OCI-LY7 (cell line): ENCODE results near the gene ICAM1. TPM values are rescaled to one million over a fixed set of nuclear protein-coding genes. Genes with fewer than 3 reads are reported as not detected.

Experiments used
- BruUV-seq: library from RNA; stranded (reverse); fragments of 400-500 nt; replicated peaks from 2 replicates; lab custom pipeline; 2021; lab: Mats Ljungman, UMichigan
- CTCF ChIA-PET: fragments of 300-600 bp; sonication (Branson Sonifier 250); formaldehyde crosslinking; loops from one replicate; lab custom pipeline; 2022; ENCODE audit warnings: antibody characterized with exemption; ENCODE audit not compliant: unreplicated experiment; lab: Charles Lee
- POLR2A ChIA-PET: fragments of 300-600 bp; sonication (Branson Sonifier 250); formaldehyde crosslinking; loops from one replicate; lab custom pipeline; 2022; ENCODE audit warnings: antibody characterized with exemption; lab: Charles Lee
- DNase-seq: peaks from one replicate; pipeline ENCODE4 v3.0.0-alpha.2; 2015; ENCODE audit warnings: low spot score
- H2AFZ ChIP-seq: fragments of 200-600 bp; sonication (generic), shearing (Covaris generic); 2 replicates; pipeline ENCODE4 v1.6.1; 2014; ENCODE audit warnings: mild to moderate bottlenecking, antibody characterized with exemption, low read length, moderate library complexity
- H3K27ac ChIP-seq: fragments of 200-600 bp; sonication (generic); 2 replicates; pipeline ENCODE4 v1.5.1; 2014; ENCODE audit warnings: mixed run types, low read depth, mild to moderate bottlenecking, moderate library complexity, low read length, inconsistent platforms; ENCODE audit not compliant: poor library complexity, severe bottlenecking
- H3K36me3 ChIP-seq: fragments of 200-600 bp; sonication (generic); 2 replicates; pipeline ENCODE4 v1.6.1; 2014; ENCODE audit warnings: mild to moderate bottlenecking, antibody characterized with exemption, low read length, moderate library complexity, mixed read lengths; ENCODE audit not compliant: insufficient read depth
- H3K4me1 ChIP-seq: fragments of 200-600 bp; sonication (generic); 2 replicates; pipeline ENCODE4 v1.5.1; 2014; ENCODE audit warnings: mild to moderate bottlenecking, low read length; ENCODE audit not compliant: insufficient read depth, poor library complexity, severe bottlenecking
- H3K4me2 ChIP-seq: fragments of 200-600 bp; sonication (generic); 2 replicates; pipeline ENCODE4 v1.6.1; 2014; ENCODE audit warnings: mild to moderate bottlenecking, low read length
- H3K4me3 ChIP-seq: fragments of 200-600 bp; sonication (generic); 2 replicates; pipeline ENCODE4 v1.5.1; 2014; ENCODE audit warnings: mild to moderate bottlenecking, low read depth, low read length; ENCODE audit not compliant: poor library complexity, severe bottlenecking
- H3K79me2 ChIP-seq: fragments of 200-600 bp; sonication (generic); 2 replicates; pipeline ENCODE4 v1.6.1; 2016; ENCODE audit warnings: low read depth, mild to moderate bottlenecking, low read length, moderate library complexity, mixed read lengths; ENCODE audit not compliant: insufficient read depth
- H3K9me2 ChIP-seq: fragments of 200-600 bp; sonication (generic); 2 replicates; pipeline ENCODE4 v1.6.1; 2016; ENCODE audit warnings: mild to moderate bottlenecking, low read length, mixed read lengths; ENCODE audit not compliant: insufficient read depth
- H3K9me3 ChIP-seq: fragments of 200-600 bp; sonication (generic); 2 replicates; pipeline ENCODE4 v1.6.1; 2014; ENCODE audit warnings: mild to moderate bottlenecking, mixed run types, low read length, mixed read lengths
- H4K20me1 ChIP-seq: fragments of 200-600 bp; sonication (generic); 2 replicates; pipeline ENCODE4 v1.6.1; 2014; ENCODE audit warnings: mild to moderate bottlenecking, antibody characterized with exemption, low read length, moderate library complexity, mixed read lengths; ENCODE audit not compliant: insufficient read depth
- CTCF ChIP-seq: fragments of 200-600 bp; sonication (generic); conservative IDR thresholded peaks from 2 replicates; pipeline ENCODE4 v1.5.1; 2014; ENCODE audit warnings: mild to moderate bottlenecking, antibody characterized with exemption, low read length, moderate library complexity, mixed read lengths
- EZH2phosphoT487 ChIP-seq: fragments of 200-600 bp; sonication (generic); IDR thresholded peaks from 2 replicates; pipeline ENCODE4 v1.6.1; 2018; ENCODE audit warnings: low read depth, borderline replicate concordance, mild to moderate bottlenecking, mixed run types, antibody characterized with exemption, low read length, moderate library complexity, mixed read lengths
- intact Hi-C: fragments of 100-400 bp; cut with micrococcal nuclease; formaldehyde crosslinking; loops from one replicate; pipeline ENCODE4 v1.10.0; 2022; ENCODE audit not compliant: unreplicated experiment
- total RNA-seq, 2 experiments: library from RNA; depleted of rRNA in 1 of 2; stranded (reverse); fragments of >200 nt in 1 of 2; shearing (Covaris generic) in 1 of 2; gene quantifications; 2 replicates each; pipeline ENCODE4 v1.2.3, GENCODE V29; 2014 to 2022

The ICAM1 gene
- total RNA-seq, 2 experiments from 2014 or later: 12.0 to 13.4 TPM

- intact Hi-C loops: loop anchor here (2.0 kb wide), 1 partner anchor 34 kb away; no protein-coding TSS in a partner anchor
- Histone ChIP-seq H4K20me1 (no peaks in the 10 kb centered on the region), H3K4me1 (peaks cover 13% of the 10 kb centered on the region), H3K27ac (no peak overlapping the region), H3K4me2 (no peak overlapping the region), H3K9me3 (no peaks in the 10 kb centered on the region), H3K4me3 (no peak overlapping the region), H3K36me3 (peaks cover 81% of the 10 kb centered on the region), H3K9me2 (no peaks in the 10 kb centered on the region), H3K79me2 (no peaks in the 10 kb centered on the region), H2AFZ (no peak overlapping the region)
- ChIA-PET CTCF (interaction anchor here (0.6 kb wide), 1 partner anchor 15 kb away, joined by 7 read pairs; no protein-coding TSS in a partner anchor), POLR2A (no interaction called here)
- no peak for TF ChIP-seq CTCF
- TF ChIP-seq EZH2phosphoT487: no peak
- BruUV-seq: no TSS peak
- DNase-seq: no peak
These were observed 48.1 kb downstream of the ICAM1 start for GRCh38 chr19:10318807-10319682.

- CTCF ChIA-PET: no interaction called here
These were observed 49.9 kb downstream of the ICAM1 start for GRCh38 chr19:10320602-10321416.

More at GRCh38 chr19:10320602-10321416, 49.9 kb downstream of the ICAM1 start:
- Histone ChIP-seq H3K79me2 (no peaks in the 10 kb centered on the region), H3K9me3 (no peaks in the 10 kb centered on the region), H3K27ac (no peak overlapping the region), H4K20me1 (no peaks in the 10 kb centered on the region), H3K9me2 (no peaks in the 10 kb centered on the region), H3K4me2 (no peak overlapping the region), H3K4me3 (no peak overlapping the region), H2AFZ (no peak overlapping the region), H3K4me1 (peaks cover 6% of the 10 kb centered on the region), H3K36me3 (peaks cover 96% of the 10 kb centered on the region)
- TF ChIP-seq EZH2phosphoT487 (no peak), CTCF (no peak)
- POLR2A ChIA-PET: interaction anchor here (0.6 kb wide), 1 partner anchor 77 kb away, joined by 3 read pairs; no protein-coding TSS in a partner anchor
- intact Hi-C loops: no loop called here
- no peak for DNase-seq
- no TSS peak for BruUV-seq
